Measurements from ENCODE around the gene SAMD10.
A peak's percentile ranks its signal among the peaks of the same experiment; 100 is the strongest.

Gene SAMD10

GRCh38 chr20:63951398-63952209 is 27.8 kb downstream of the SAMD10 start:
- TF ChIP-seq CTCF (IDR thresholded peaks at IDR 0.05; ENCODE audit: control extremely low read depth, extremely low read depth, low read depth, missing control alignments), result no peak
- no peak for DNase-seq (ENCODE audit: extremely low spot score)
- CTCF ChIA-PET, result interaction anchor here (1.6 to 2.3 kb wide), 4 partner anchors 22 to 414 kb away, joined by 5 to 10 read pairs (median 6); partner anchors contain the start of genes PRPF6 and PTK6
- POLR2A ChIA-PET, result interaction anchor here (0.5 kb wide), 1 partner anchor 52 kb away, joined by 5 read pairs; no protein-coding TSS in a partner anchor

- ChIA-PET POLR2A (no interaction called here), CTCF (interaction anchor here (1.6 to 2.3 kb wide), 4 partner anchors 23 to 413 kb away, joined by 5 to 10 read pairs (median 6); partner anchors contain the start of genes PRPF6 and PTK6)
Observed at GRCh38 chr20:63950701-63951397, 28.6 kb downstream of the SAMD10 start.

GRCh38 chr20:63947638-63948456 is 31.6 kb downstream of the SAMD10 start:
- CTCF ChIA-PET, result no interaction called here
- DNase-seq (ENCODE audit: extremely low spot score), result no peak

More at GRCh38 chr20:63950701-63951397, 28.6 kb downstream of the SAMD10 start:
- no peak for DNase-seq (ENCODE audit: extremely low spot score)
- TF ChIP-seq CTCF (IDR thresholded peaks at IDR 0.05; ENCODE audit: control extremely low read depth, extremely low read depth, low read depth, missing control alignments), result no peak

GRCh38 chr20:63946986-63947637 is 32.3 kb downstream of the SAMD10 start:
- CTCF ChIA-PET, result no interaction called here
- no peak for DNase-seq (ENCODE audit: extremely low spot score)

More at GRCh38 chr20:63947638-63948456, 31.6 kb downstream of the SAMD10 start:
- peak; percentile 14 for TF ChIP-seq CTCF (IDR thresholded peaks at IDR 0.05; ENCODE audit: control extremely low read depth, extremely low read depth, low read depth, missing control alignments)
- POLR2A ChIA-PET, result no interaction called here

More at GRCh38 chr20:63946986-63947637, 32.3 kb downstream of the SAMD10 start:
- POLR2A ChIA-PET, result no interaction called here
- TF ChIP-seq CTCF (IDR thresholded peaks at IDR 0.05; ENCODE audit: control extremely low read depth, extremely low read depth, low read depth, missing control alignments), result no peak
